K562 (cell line): ENCODE data around the gene EPHA4.

Source experiments
- ETV6 ChIP-seq, 3 experiments: fragments of 150-350 bp in 1 of 3; sonication (generic) in 1 of 3; formaldehyde crosslinking in 1 of 3; IDR thresholded peaks; 2 replicates each; pipeline versions ENCODE4 v1.6.1 to v1.8.0; 2014 to 2022; ENCODE audit warnings: borderline replicate concordance in 2 of 3, low read depth in 2 of 3, antibody characterized with exemption in 1 of 3, low read length in 1 of 3, mild to moderate bottlenecking in 1 of 3, missing genetic modification reagents in 1 of 3
- MYC ChIP-seq, 2 experiments: fragments of 250-450 bp in 1 of 2; sonication (Bioruptor Pico) in 1 of 2; IDR thresholded peaks; 2 replicates each; pipeline versions ENCODE4 v1.5.1 to v1.6.1; 2012 to 2021; ENCODE audit warnings: low read depth in 2 of 2, borderline replicate concordance in 1 of 2, improper control_type of control experiment in 1 of 2, low read length in 1 of 2, mild to moderate bottlenecking in 1 of 2, moderate library complexity in 1 of 2
- TAF1 ChIP-seq: IDR thresholded peaks from 2 replicates; pipeline ENCODE4 v1.6.1; 2011; ENCODE audit warnings: mild to moderate bottlenecking, low read length, moderate library complexity; ENCODE audit not compliant: insufficient read depth, control insufficient read depth, severe bottlenecking; ENCODE audit errors: extremely low read depth
- TF ChIP-seq, protein P1 (sequence below), 3 experiments: IDR thresholded peaks in 2 of 3; conservative IDR thresholded peaks in 1 of 3; 2 replicates each; pipeline ENCODE4 v1.5.1; 2011 to 2012; ENCODE audit warnings: low read length in 3 of 3, mild to moderate bottlenecking in 3 of 3, control low read depth in 2 of 3, improper control_type of control experiment in 1 of 3, inconsistent platforms in 1 of 3, low read depth in 1 of 3, mixed read lengths in 1 of 3, moderate library complexity in 1 of 3; ENCODE audit not compliant: insufficient read depth in 2 of 3

DNA sequence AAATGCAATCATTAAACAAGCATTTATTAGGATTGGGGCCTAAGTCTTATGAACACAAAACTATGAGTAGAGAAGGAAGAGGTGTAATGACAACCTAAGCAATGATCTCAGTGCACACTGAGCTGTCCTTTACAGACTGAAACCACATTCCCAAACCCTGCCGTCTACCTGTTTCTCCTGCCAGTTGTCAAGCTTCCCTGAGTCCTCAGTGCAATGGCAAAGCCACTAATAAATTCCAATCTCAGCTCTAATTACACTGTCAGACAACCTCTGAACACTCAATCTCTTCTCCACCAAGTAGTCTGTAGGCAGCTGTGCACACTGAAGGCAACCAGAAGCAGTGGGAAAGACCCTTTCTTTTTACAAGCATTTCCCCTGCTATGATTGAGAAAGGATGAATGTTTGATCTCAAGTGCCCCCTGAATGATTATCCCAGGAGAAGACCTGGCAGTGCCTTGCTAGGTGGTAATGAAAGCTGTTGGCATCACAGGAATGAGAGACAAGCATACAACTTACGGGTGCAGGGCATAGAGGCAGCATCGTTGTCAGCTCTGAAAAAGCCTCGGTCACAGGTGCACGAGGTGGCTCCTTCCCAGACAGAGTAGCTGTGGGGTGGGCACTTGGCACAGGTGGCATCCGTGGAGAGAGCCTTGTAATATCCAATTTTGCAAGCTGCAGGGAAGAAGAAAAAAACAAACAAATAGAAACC lies 71.4 kb downstream of the EPHA4 start:
- TF ChIP-seq MYC (IDR thresholded peaks at IDR 0.05; ENCODE audit: low read depth, low read length) (no peak), MYC (CRISPR knock-in tag; IDR thresholded peaks at IDR 0.05; ENCODE audit: borderline replicate concordance, low read depth) (no peak), ETV6 (IDR thresholded peaks at IDR 0.05; ENCODE audit: borderline replicate concordance in 1 of 2, low read depth in 2 of 2, low read length in 1 of 2) (no peak), ETV6 (CRISPR knock-in tag; IDR thresholded peaks at IDR 0.05; ENCODE audit: borderline replicate concordance) (no peak), TAF1 (no peak)
- TF ChIP-seq, protein P1, sequence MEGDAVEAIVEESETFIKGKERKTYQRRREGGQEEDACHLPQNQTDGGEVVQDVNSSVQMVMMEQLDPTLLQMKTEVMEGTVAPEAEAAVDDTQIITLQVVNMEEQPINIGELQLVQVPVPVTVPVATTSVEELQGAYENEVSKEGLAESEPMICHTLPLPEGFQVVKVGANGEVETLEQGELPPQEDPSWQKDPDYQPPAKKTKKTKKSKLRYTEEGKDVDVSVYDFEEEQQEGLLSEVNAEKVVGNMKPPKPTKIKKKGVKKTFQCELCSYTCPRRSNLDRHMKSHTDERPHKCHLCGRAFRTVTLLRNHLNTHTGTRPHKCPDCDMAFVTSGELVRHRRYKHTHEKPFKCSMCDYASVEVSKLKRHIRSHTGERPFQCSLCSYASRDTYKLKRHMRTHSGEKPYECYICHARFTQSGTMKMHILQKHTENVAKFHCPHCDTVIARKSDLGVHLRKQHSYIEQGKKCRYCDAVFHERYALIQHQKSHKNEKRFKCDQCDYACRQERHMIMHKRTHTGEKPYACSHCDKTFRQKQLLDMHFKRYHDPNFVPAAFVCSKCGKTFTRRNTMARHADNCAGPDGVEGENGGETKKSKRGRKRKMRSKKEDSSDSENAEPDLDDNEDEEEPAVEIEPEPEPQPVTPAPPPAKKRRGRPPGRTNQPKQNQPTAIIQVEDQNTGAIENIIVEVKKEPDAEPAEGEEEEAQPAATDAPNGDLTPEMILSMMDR (IDR thresholded peaks at IDR 0.05 in 2 of 3, conservative IDR thresholded peaks at IDR 0.05 in 1 of 3; ENCODE audit: insufficient read depth in 2 of 3, low read depth in 1 of 3, low read length in 3 of 3) = no peak
